ENCODE measurements around the gene ATP4B. TPM values are rescaled to one million over a fixed set of nuclear protein-coding genes. Genes with fewer than 3 reads are reported as not detected.
"Not testable (repeated sequence)": the region's sequence is repeated elsewhere in the genome, so short reads cannot be mapped to it uniquely, and the experiment has no call there.

ATP4B gene
- total and polyA plus RNA-seq, 4 donors = not detected

GRCh38 chr13:113624235-113624587 lies 33.8 kb downstream of the ATP4B start:
- Histone ChIP-seq H3K9ac (ENCODE audit: insufficient read depth in 1 of 2, low read length in 2 of 2) (no peak overlapping the region), H3K27me3 (ENCODE audit: control insufficient read depth in 3 of 3, insufficient read depth in 3 of 3, low read length in 2 of 3) (no peaks in the 10 kb centered on the region), H3K36me3 (ENCODE audit: control insufficient read depth in 4 of 4, insufficient read depth in 4 of 4, low read length in 4 of 4) (peaks cover 0 to 16% (median 11%) of the 10 kb centered on the region in 4 donors), H3K4me1 (ENCODE audit: control insufficient read depth in 5 of 5, insufficient read depth in 5 of 5, low read length in 5 of 5) (peaks cover 0 to 11% (median 0%) of the 10 kb centered on the region in 5 donors), H3K9me3 (ENCODE audit: control insufficient read depth in 4 of 4, insufficient read depth in 3 of 4, low read length in 3 of 4) (no peaks in the 10 kb centered on the region), H3K27ac (ENCODE audit: low read depth in 1 of 2, low read length in 1 of 2) (no peak overlapping the region), H3K4me3 (no peak overlapping the region)
- no peak for TF ChIP-seq CTCF (IDR thresholded peaks at IDR 0.05; ENCODE audit: control extremely low read depth, extremely low read depth)
- WGBS, 2 donors = 96 to 97% methylated on average over 9 of the region's 9 CpGs
- DNase-seq = no peak
- ATAC-seq (ENCODE audit: insufficient read depth, low FRiP score) = no peak

GRCh38 chr13:113623491-113624234 lies 34.3 kb downstream of the ATP4B start:
- no peak overlapping the region for H3K9ac ChIP-seq (ENCODE audit: insufficient read depth in 1 of 2, low read length in 2 of 2)
- no peak overlapping the region for H3K27ac ChIP-seq (ENCODE audit: low read depth in 1 of 2, low read length in 1 of 2)
- DNase-seq (peak; percentile 16 to 56 (median 24)), ATAC-seq (ENCODE audit: insufficient read depth, low FRiP score) (no peak)
- 91 to 93% methylated on average over 19 to 20 of the region's 20 CpGs for WGBS, 2 donors
- no peak overlapping the region for H3K4me3 ChIP-seq
- peaks cover 0 to 16% (median 11%) of the 10 kb centered on the region in 4 donors for H3K36me3 ChIP-seq (ENCODE audit: control insufficient read depth in 4 of 4, insufficient read depth in 4 of 4, low read length in 4 of 4)
- no peaks in the 10 kb centered on the region for H3K27me3 ChIP-seq (ENCODE audit: control insufficient read depth in 3 of 3, insufficient read depth in 3 of 3, low read length in 2 of 3)
- H3K9me3 ChIP-seq (ENCODE audit: control insufficient read depth in 4 of 4, insufficient read depth in 3 of 4, low read length in 3 of 4) = no peaks in the 10 kb centered on the region
- H3K4me1 ChIP-seq (ENCODE audit: control insufficient read depth in 5 of 5, insufficient read depth in 5 of 5, low read length in 5 of 5) = peaks cover 0 to 11% (median 0%) of the 10 kb centered on the region in 5 donors
- no peak for TF ChIP-seq CTCF (IDR thresholded peaks at IDR 0.05; ENCODE audit: control extremely low read depth, extremely low read depth)

- no peak for DNase-seq
- TF ChIP-seq CTCF (IDR thresholded peaks at IDR 0.05; ENCODE audit: control extremely low read depth, extremely low read depth) = no peak
- Histone ChIP-seq H3K36me3 (ENCODE audit: control insufficient read depth in 4 of 4, insufficient read depth in 4 of 4, low read length in 4 of 4) (peaks cover 0 to 16% (median 11%) of the 10 kb centered on the region in 4 donors), H3K9me3 (ENCODE audit: control insufficient read depth in 4 of 4, insufficient read depth in 3 of 4, low read length in 3 of 4) (no peaks in the 10 kb centered on the region), H3K9ac (ENCODE audit: insufficient read depth in 1 of 2, low read length in 2 of 2) (no peak overlapping the region), H3K27me3 (ENCODE audit: control insufficient read depth in 3 of 3, insufficient read depth in 3 of 3, low read length in 2 of 3) (no peaks in the 10 kb centered on the region), H3K27ac (ENCODE audit: low read depth in 1 of 2, low read length in 1 of 2) (no peak overlapping the region), H3K4me3 (no peak overlapping the region), H3K4me1 (ENCODE audit: control insufficient read depth in 5 of 5, insufficient read depth in 5 of 5, low read length in 5 of 5) (peaks cover 0 to 11% (median 0%) of the 10 kb centered on the region in 5 donors)
- ATAC-seq (ENCODE audit: insufficient read depth, low FRiP score) = no peak
- 95 to 96% methylated on average over 29 of the region's 29 CpGs for WGBS, 2 donors
Observed at GRCh38 chr13:113622791-113623490, 35.1 kb downstream of the ATP4B start.

- H3K9me3 ChIP-seq (ENCODE audit: control insufficient read depth in 4 of 4, insufficient read depth in 3 of 4, low read length in 3 of 4); H3K27ac ChIP-seq (ENCODE audit: low read depth in 1 of 2, low read length in 1 of 2); H3K4me3 ChIP-seq; H3K9ac ChIP-seq (ENCODE audit: insufficient read depth in 1 of 2, low read length in 2 of 2); DNase-seq; ATAC-seq (ENCODE audit: insufficient read depth, low FRiP score); H3K27me3 ChIP-seq (ENCODE audit: control insufficient read depth in 3 of 3, insufficient read depth in 3 of 3, low read length in 2 of 3): not testable (repeated sequence)
- WGBS, 2 donors = 97% methylated on average over 20 of the region's 20 CpGs
- Histone ChIP-seq H3K4me1 (ENCODE audit: control insufficient read depth in 5 of 5, insufficient read depth in 5 of 5, low read length in 5 of 5) (peaks cover 0 to 14% (median 0%) of the 10 kb centered on the region in 5 donors), H3K36me3 (ENCODE audit: control insufficient read depth in 4 of 4, insufficient read depth in 4 of 4, low read length in 4 of 4) (peaks cover 0 to 12% (median 8%) of the 10 kb centered on the region in 4 donors)
Observed at GRCh38 chr13:113621986-113622550, 35.9 kb downstream of the ATP4B start.

GRCh38 chr13:113621498-113621897 lies 36.5 kb downstream of the ATP4B start:
- DNase-seq = not testable (repeated sequence)

More at GRCh38 chr13:113621498-113621897, 36.5 kb downstream of the ATP4B start:
- H3K27me3 ChIP-seq (ENCODE audit: control insufficient read depth in 3 of 3, insufficient read depth in 3 of 3, low read length in 2 of 3); H3K4me3 ChIP-seq; ATAC-seq (ENCODE audit: insufficient read depth, low FRiP score); H3K9me3 ChIP-seq (ENCODE audit: control insufficient read depth in 4 of 4, insufficient read depth in 3 of 4, low read length in 3 of 4); H3K27ac ChIP-seq (ENCODE audit: low read depth in 1 of 2, low read length in 1 of 2); H3K9ac ChIP-seq (ENCODE audit: insufficient read depth in 1 of 2, low read length in 2 of 2): not testable (repeated sequence)
- Histone ChIP-seq H3K4me1 (ENCODE audit: control insufficient read depth in 5 of 5, insufficient read depth in 5 of 5, low read length in 5 of 5) (peaks cover 0 to 14% (median 0%) of the 10 kb centered on the region in 5 donors), H3K36me3 (ENCODE audit: control insufficient read depth in 4 of 4, insufficient read depth in 4 of 4, low read length in 4 of 4) (peaks cover 0 to 12% (median 8%) of the 10 kb centered on the region in 4 donors)
- 88 to 90% methylated on average over 13 of the region's 13 CpGs for WGBS, 2 donors

All from lung (tissue), 12 donors.